H1 (cell line): ENCODE results near the gene MAGI2.

Experiments
- CTCF ChIP-seq, 3 experiments: IDR thresholded peaks; 1 replicate in 2 of 3; 2 replicates in 1 of 3; pipeline versions ENCODE4 v1.5.1 to v1.6.1; 2011; ENCODE audit warnings: low read length in 3 of 3, mild to moderate bottlenecking in 3 of 3, inconsistent platforms in 2 of 3, low read depth in 1 of 3, moderate library complexity in 1 of 3; ENCODE audit not compliant: insufficient read depth in 1 of 3; ENCODE audit errors: control extremely low read depth in 1 of 3
- E2F6 ChIP-seq: IDR thresholded peaks from 2 replicates; pipeline ENCODE4 v1.6.1; 2012; ENCODE audit warnings: inconsistent platforms
- EP300 ChIP-seq, 2 experiments: IDR thresholded peaks; 1 replicate in 1 of 2; 2 replicates in 1 of 2; pipeline ENCODE4 v1.6.1; 2011 to 2012; ENCODE audit warnings: low read depth in 2 of 2, low read length in 2 of 2, mild to moderate bottlenecking in 2 of 2, borderline replicate concordance in 1 of 2, inconsistent platforms in 1 of 2, moderate library complexity in 1 of 2
- EZH2 ChIP-seq: fragments of 200-600 bp; sonication (generic); IDR thresholded peaks from 2 replicates; pipeline ENCODE4 v1.7.1; 2012; ENCODE audit warnings: low read depth, mild to moderate bottlenecking, moderate library complexity, low read length, inconsistent platforms; ENCODE audit not compliant: severe bottlenecking
- HDAC6 ChIP-seq: IDR thresholded peaks from one replicate; pipeline ENCODE4 v1.7.1; 2012; ENCODE audit warnings: low read depth, mild to moderate bottlenecking, inconsistent platforms, low read length, moderate library complexity
- POLR2A ChIP-seq, 2 experiments: IDR thresholded peaks; 1 replicate in 1 of 2; 2 replicates in 1 of 2; pipeline ENCODE4 v1.6.1; 2011; ENCODE audit warnings: low read depth in 2 of 2, low read length in 2 of 2, mild to moderate bottlenecking in 2 of 2; ENCODE audit errors: control extremely low read depth in 1 of 2
- POLR2AphosphoS5 ChIP-seq: IDR thresholded peaks from 2 replicates; pipeline ENCODE4 v1.6.1; 2011; ENCODE audit warnings: low read depth, low read length
- SP1 ChIP-seq: IDR thresholded peaks from 2 replicates; pipeline ENCODE4 v1.6.1; 2011; ENCODE audit warnings: low read depth, low read length
- SRF ChIP-seq: IDR thresholded peaks from 2 replicates; pipeline ENCODE4 v1.6.1; 2011; ENCODE audit warnings: mild to moderate bottlenecking, low read depth, low read length, moderate library complexity
- TAF1 ChIP-seq: IDR thresholded peaks from 2 replicates; pipeline ENCODE4 v1.6.1; 2011; ENCODE audit warnings: mild to moderate bottlenecking, low read depth, low read length

- TF ChIP-seq CTCF (IDR thresholded peaks at IDR 0.05; ENCODE audit: control extremely low read depth in 1 of 3, insufficient read depth in 1 of 3, low read depth in 1 of 3, low read length in 3 of 3), result no peak
- TF ChIP-seq POLR2A (IDR thresholded peaks at IDR 0.05; ENCODE audit: control extremely low read depth in 1 of 2, low read depth in 2 of 2, low read length in 2 of 2), result no peak
- no peak for TF ChIP-seq SRF
- TF ChIP-seq EZH2, result no peak
- TF ChIP-seq E2F6, result no peak
- TF ChIP-seq EP300 (IDR thresholded peaks at IDR 0.05; ENCODE audit: borderline replicate concordance in 1 of 2, low read depth in 2 of 2, low read length in 2 of 2), result no peak
- TF ChIP-seq POLR2AphosphoS5, result no peak
- no peak for TF ChIP-seq TAF1
- no peak for TF ChIP-seq HDAC6
- no peak for TF ChIP-seq SP1
Measured at GRCh38 chr7:78118470-78118869, 1335.0 kb downstream of the MAGI2 start.
